ENCODE measurements around the gene GORAB.

DNA sequence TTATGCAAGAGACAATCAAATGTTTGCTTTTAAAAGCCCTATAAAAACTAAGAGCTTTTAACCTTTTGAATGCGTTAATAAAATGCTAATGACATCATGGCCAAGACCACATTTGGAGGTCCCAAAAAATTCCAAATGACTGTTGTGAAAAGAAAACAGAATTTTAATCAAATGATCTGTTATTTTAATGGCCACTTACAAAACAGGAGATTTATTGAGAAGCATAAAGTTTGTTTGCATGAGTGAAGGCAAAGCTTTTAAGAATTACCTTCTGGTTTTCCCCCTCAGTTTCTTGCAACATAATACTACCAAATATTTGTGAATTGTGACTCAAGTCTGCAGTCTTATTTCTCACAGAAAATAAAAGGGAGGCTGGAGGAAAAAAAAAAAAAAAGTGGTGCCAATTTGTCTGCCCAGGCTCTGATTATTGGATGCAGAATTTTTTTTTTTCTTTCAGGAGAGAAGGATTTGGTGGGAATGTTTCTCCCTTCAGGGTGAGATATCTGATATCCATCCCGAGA lies 60.7 kb downstream of the GORAB start:
- TF ChIP-seq, protein P1, sequence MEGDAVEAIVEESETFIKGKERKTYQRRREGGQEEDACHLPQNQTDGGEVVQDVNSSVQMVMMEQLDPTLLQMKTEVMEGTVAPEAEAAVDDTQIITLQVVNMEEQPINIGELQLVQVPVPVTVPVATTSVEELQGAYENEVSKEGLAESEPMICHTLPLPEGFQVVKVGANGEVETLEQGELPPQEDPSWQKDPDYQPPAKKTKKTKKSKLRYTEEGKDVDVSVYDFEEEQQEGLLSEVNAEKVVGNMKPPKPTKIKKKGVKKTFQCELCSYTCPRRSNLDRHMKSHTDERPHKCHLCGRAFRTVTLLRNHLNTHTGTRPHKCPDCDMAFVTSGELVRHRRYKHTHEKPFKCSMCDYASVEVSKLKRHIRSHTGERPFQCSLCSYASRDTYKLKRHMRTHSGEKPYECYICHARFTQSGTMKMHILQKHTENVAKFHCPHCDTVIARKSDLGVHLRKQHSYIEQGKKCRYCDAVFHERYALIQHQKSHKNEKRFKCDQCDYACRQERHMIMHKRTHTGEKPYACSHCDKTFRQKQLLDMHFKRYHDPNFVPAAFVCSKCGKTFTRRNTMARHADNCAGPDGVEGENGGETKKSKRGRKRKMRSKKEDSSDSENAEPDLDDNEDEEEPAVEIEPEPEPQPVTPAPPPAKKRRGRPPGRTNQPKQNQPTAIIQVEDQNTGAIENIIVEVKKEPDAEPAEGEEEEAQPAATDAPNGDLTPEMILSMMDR (IDR thresholded peaks at IDR 0.05) = no peak
- TF ChIP-seq EP300 (IDR thresholded peaks at IDR 0.05) (no peak), POLR2A (IDR thresholded peaks at IDR 0.05) (no peak)
